WTC11 (cell line): ENCODE measurements around the gene TMEM258. TPM values are rescaled to one million over a fixed set of nuclear protein-coding genes. Genes with fewer than 3 reads are reported as not detected.

ENCODE experiments used
- ATAC-seq: fragments of 200-7000 bp; cut with Tn5 transposase; 2 replicates; pipeline ENCODE4 v1.10.0; 2021; ENCODE audit warnings: mild to moderate bottlenecking, moderate library complexity
- CTCF ChIA-PET: fragments of 300-600 bp; sonication (Branson Sonifier 250); formaldehyde crosslinking; loops from one replicate; lab custom pipeline; 2021; ENCODE audit warnings: antibody characterized with exemption; lab: Charles Lee
- POLR2A ChIA-PET: fragments of 350-600 bp; sonication (Branson Sonifier 250); formaldehyde crosslinking; loops from one replicate; lab custom pipeline; 2021; ENCODE audit warnings: antibody characterized with exemption; lab: Charles Lee
- DNase-seq: peaks from one replicate; pipeline ENCODE4 v3.0.0; 2021; ENCODE audit warnings: low spot score
- H3K27ac Mint-ChIP-seq: 2 replicates; pipeline ENCODE4 v1.8.0; 2021; ENCODE audit warnings: mixed read lengths
- H3K27me3 Mint-ChIP-seq: 2 replicates; pipeline ENCODE4 v1.8.0; 2021; ENCODE audit warnings: low read depth, mild to moderate bottlenecking, moderate library complexity, mixed read lengths
- H3K36me3 Mint-ChIP-seq: 2 replicates; pipeline ENCODE4 v1.8.0; 2021; ENCODE audit warnings: mixed read lengths
- H3K4me1 Mint-ChIP-seq: 2 replicates; pipeline ENCODE4 v1.8.0; 2022; ENCODE audit warnings: mixed read lengths
- H3K4me3 Mint-ChIP-seq: 2 replicates; pipeline ENCODE4 v1.8.0; 2021; ENCODE audit warnings: mild to moderate bottlenecking, moderate library complexity, mixed read lengths
- H3K9me3 Mint-ChIP-seq: 2 replicates; pipeline ENCODE4 v1.8.0; 2021; ENCODE audit warnings: mixed read lengths
- ARID4B ChIP-seq: sonication (generic); formaldehyde crosslinking; IDR thresholded peaks from 2 replicates; pipeline ENCODE4 v1.8.0; 2023; ENCODE audit warnings: missing genetic modification reagents, mild to moderate bottlenecking, borderline replicate concordance
- CBFB ChIP-seq: sonication (generic); formaldehyde crosslinking; IDR thresholded peaks from 2 replicates; pipeline ENCODE4 v1.8.1; 2022; ENCODE audit warnings: mild to moderate bottlenecking, low read depth, missing genetic modification reagents
- CREB1 ChIP-seq: sonication (generic); formaldehyde crosslinking; IDR thresholded peaks from 2 replicates; pipeline ENCODE4 v1.8.0; 2023; ENCODE audit warnings: mild to moderate bottlenecking, missing genetic modification reagents
- E2F4 ChIP-seq: sonication (generic); formaldehyde crosslinking; IDR thresholded peaks from 2 replicates; pipeline ENCODE4 v1.8.1; 2022; ENCODE audit warnings: low read depth, mild to moderate bottlenecking, moderate library complexity, missing genetic modification reagents, borderline replicate concordance
- EMX1 ChIP-seq: fragments of 250-450 bp; sonication (Bioruptor Pico); IDR thresholded peaks from 2 replicates; pipeline ENCODE4 v1.8.0; 2021; ENCODE audit warnings: mild to moderate bottlenecking
- FOXJ3 ChIP-seq: sonication (generic); formaldehyde crosslinking; IDR thresholded peaks from 2 replicates; pipeline ENCODE4 v1.9.0; 2021; ENCODE audit warnings: missing genetic modification reagents, mild to moderate bottlenecking, borderline replicate concordance
- FOXK1 ChIP-seq: sonication (generic); formaldehyde crosslinking; IDR thresholded peaks from 2 replicates; pipeline ENCODE4 v1.8.0; 2022; ENCODE audit warnings: mild to moderate bottlenecking, moderate library complexity, missing genetic modification reagents
- FOXP1 ChIP-seq: sonication (generic); formaldehyde crosslinking; IDR thresholded peaks from 2 replicates; pipeline ENCODE4 v1.8.0; 2022; ENCODE audit warnings: missing genetic modification reagents, mild to moderate bottlenecking, moderate library complexity, borderline replicate concordance
- HMGXB4 ChIP-seq: sonication (generic); formaldehyde crosslinking; IDR thresholded peaks from 2 replicates; pipeline ENCODE4 v1.8.1; 2023; ENCODE audit warnings: mild to moderate bottlenecking, moderate library complexity, missing genetic modification reagents
- IRF2 ChIP-seq: sonication (generic); formaldehyde crosslinking; IDR thresholded peaks from 2 replicates; pipeline ENCODE4 v1.8.0; 2022; ENCODE audit warnings: low read depth, missing genetic modification reagents, borderline replicate concordance
- MXD4 ChIP-seq: fragments of 250-450 bp; sonication (Bioruptor Pico); IDR thresholded peaks from 2 replicates; pipeline ENCODE4 v1.8.0; 2021; ENCODE audit warnings: mild to moderate bottlenecking, moderate library complexity, borderline replicate concordance
- MYBL2 ChIP-seq: sonication (generic); formaldehyde crosslinking; IDR thresholded peaks from 2 replicates; pipeline ENCODE4 v1.8.1; 2023; ENCODE audit warnings: mild to moderate bottlenecking, moderate library complexity, missing genetic modification reagents
- NFATC4 ChIP-seq: fragments of 250-450 bp; sonication (Bioruptor Pico); IDR thresholded peaks from 2 replicates; pipeline ENCODE4 v1.9.0; 2021; ENCODE audit warnings: mild to moderate bottlenecking
- NR3C1 ChIP-seq: sonication (generic); formaldehyde crosslinking; conservative IDR thresholded peaks from 2 replicates; pipeline ENCODE4 v1.8.1; 2023; ENCODE audit warnings: low read depth, mild to moderate bottlenecking, missing genetic modification reagents
- PREB ChIP-seq: sonication (generic); formaldehyde crosslinking; IDR thresholded peaks from 2 replicates; pipeline ENCODE4 v1.8.1; 2022; ENCODE audit warnings: mild to moderate bottlenecking, missing genetic modification reagents, moderate library complexity, borderline replicate concordance
- SOX15 ChIP-seq: fragments of 250-450 bp; sonication (Bioruptor Pico); IDR thresholded peaks from 2 replicates; pipeline ENCODE4 v1.9.0; 2021; ENCODE audit warnings: mild to moderate bottlenecking
- SP1 ChIP-seq: sonication (generic); formaldehyde crosslinking; conservative IDR thresholded peaks from 2 replicates; pipeline ENCODE4 v1.8.1; 2022; ENCODE audit warnings: missing genetic modification reagents
- TP53 ChIP-seq: sonication (generic); formaldehyde crosslinking; IDR thresholded peaks from 2 replicates; pipeline ENCODE4 v1.8.1; 2023; ENCODE audit warnings: mild to moderate bottlenecking, missing genetic modification reagents
- ZNF121 ChIP-seq: sonication (generic); formaldehyde crosslinking; IDR thresholded peaks from 2 replicates; pipeline ENCODE4 v1.8.0; 2023; ENCODE audit warnings: missing genetic modification reagents
- ZNF138 ChIP-seq: sonication (generic); formaldehyde crosslinking; conservative IDR thresholded peaks from 2 replicates; pipeline ENCODE4 v1.8.1; 2022; ENCODE audit warnings: mild to moderate bottlenecking, moderate library complexity, missing genetic modification reagents
- ZNF232 ChIP-seq: sonication (generic); formaldehyde crosslinking; IDR thresholded peaks from 2 replicates; pipeline ENCODE4 v1.8.0; 2022; ENCODE audit warnings: mild to moderate bottlenecking, missing genetic modification reagents
- ZNF396 ChIP-seq: fragments of 250-450 bp; sonication (Bioruptor Pico); IDR thresholded peaks from 2 replicates; pipeline ENCODE4 v1.8.0; 2021; ENCODE audit warnings: mild to moderate bottlenecking, moderate library complexity, borderline replicate concordance
- ZNF671 ChIP-seq: fragments of 250-450 bp; sonication (Bioruptor Pico); IDR thresholded peaks from 2 replicates; pipeline ENCODE4 v1.8.0; 2021; ENCODE audit warnings: mild to moderate bottlenecking
- ZSCAN18 ChIP-seq: fragments of 250-450 bp; sonication (Bioruptor Pico); IDR thresholded peaks from 2 replicates; pipeline ENCODE4 v2.1.2; 2022; ENCODE audit warnings: mild to moderate bottlenecking, moderate library complexity
- total RNA-seq: library from RNA; stranded (reverse); gene quantifications from 3 replicates; pipeline ENCODE4 v1.2.3, GENCODE V29; 2021

Gene TMEM258
- total RNA-seq, 1 experiment from 2014 or later, result 175 TPM

- DNase-seq (peak; percentile 68), ATAC-seq (peak; percentile 66)
- peaks cover 30% of the 10 kb centered on the region for H3K4me1 Mint-ChIP-seq
- POLR2A ChIA-PET, result interaction anchor here (0.6 kb wide), 1 partner anchor 40 kb away, joined by 3 read pairs; the partner anchor contains the start of genes FEN1 and TMEM258
- H3K4me3 Mint-ChIP-seq, result peak within 1 kb of the TSS; percentile 77
- H3K36me3 Mint-ChIP-seq, result no peaks in the 10 kb centered on the region
- TF ChIP-seq ZNF232 (CRISPR knock-in tag) (no peak), ZNF138 (CRISPR knock-in tag) (no peak), FOXJ3 (CRISPR knock-in tag) (no peak), CREB1 (CRISPR knock-in tag) (no peak), NFATC4 (CRISPR knock-in tag) (no peak), IRF2 (no peak), FOXP1 (CRISPR knock-in tag) (0 out of 2 replicates have a peak, but pooled peaks have one; percentile 23), ZSCAN18 (no peak), FOXK1 (CRISPR knock-in tag) (no peak), CBFB (CRISPR knock-in tag) (no peak), EMX1 (CRISPR knock-in tag) (no peak), PREB (CRISPR knock-in tag) (no peak), ZNF396 (no peak), TP53 (CRISPR knock-in tag) (no peak), NR3C1 (CRISPR knock-in tag) (no peak), ZNF671 (CRISPR knock-in tag) (no peak), ARID4B (CRISPR knock-in tag) (no peak), HMGXB4 (CRISPR knock-in tag) (peak; percentile 71; the same call in 1 of the 2 replicates), SP1 (CRISPR knock-in tag) (0 out of 2 replicates have a peak, but pooled peaks have one; percentile 28), MXD4 (CRISPR knock-in tag) (no peak), ZNF121 (CRISPR knock-in tag) (peak; percentile 77; the same call in 1 of the 2 replicates), SOX15 (CRISPR knock-in tag) (no peak), E2F4 (CRISPR knock-in tag) (no peak), MYBL2 (CRISPR knock-in tag) (0 out of 2 replicates have a peak, but pooled peaks have one; percentile 18)
- CTCF ChIA-PET, result interaction anchor here (0.6 to 3.5 kb wide), 18 partner anchors 8 to 236 kb away, joined by 3 to 23 read pairs (median 4); no protein-coding TSS in a partner anchor
- H3K9me3 Mint-ChIP-seq, result no peaks in the 10 kb centered on the region
- H3K27me3 Mint-ChIP-seq, result peaks cover 37% of the 10 kb centered on the region
- H3K27ac Mint-ChIP-seq, result no peak within 1 kb of the TSS
These were observed 40.1 kb downstream of the TMEM258 start, which contains the start of gene MYRF for GRCh38 chr11:61752117-61752924. TSS of gene MYRF (plus strand) at chr11:61752636. CDS start at chr11:61752745, 109 bp downstream.
